Karpas-422 (cell line): Measurements from ENCODE around the gene IP6K2. TPM values are rescaled to one million over a fixed set of nuclear protein-coding genes. Genes with fewer than 3 reads are reported as not detected.

ENCODE experiments used
- DNase-seq: peaks from one replicate; pipeline ENCODE4 v3.0.0-alpha.2; 2015
- H2AFZ ChIP-seq: fragments of 200-600 bp; sonication (generic); 2 replicates; pipeline ENCODE4 v1.6.1; 2014; ENCODE audit warnings: antibody characterized with exemption, low read length, mixed read lengths
- H3K27ac ChIP-seq: fragments of 200-600 bp; sonication (generic); 2 replicates; pipeline ENCODE4 v1.5.1; 2014; ENCODE audit warnings: mild to moderate bottlenecking, low read length, moderate library complexity
- H3K27me3 ChIP-seq: fragments of 200-600 bp; sonication (generic); 2 replicates; pipeline ENCODE4 v1.6.1; 2014; ENCODE audit warnings: low read length, mixed read lengths
- H3K36me3 ChIP-seq: fragments of 200-600 bp; sonication (generic); 2 replicates; pipeline ENCODE4 v1.6.1; 2014; ENCODE audit warnings: low read length, mixed read lengths; ENCODE audit not compliant: insufficient read depth
- H3K4me1 ChIP-seq: fragments of 200-600 bp; sonication (generic); 2 replicates; pipeline ENCODE4 v1.6.1; 2014; ENCODE audit warnings: mild to moderate bottlenecking, low read length, mixed read lengths
- H3K4me2 ChIP-seq: fragments of 200-600 bp; sonication (generic); 2 replicates; pipeline ENCODE4 v1.6.1; 2014; ENCODE audit warnings: low read length, low read depth, mild to moderate bottlenecking; ENCODE audit not compliant: poor library complexity, severe bottlenecking
- H3K4me3 ChIP-seq: fragments of 200-600 bp; sonication (generic); 2 replicates; pipeline ENCODE4 v1.5.1; 2014; ENCODE audit warnings: mild to moderate bottlenecking, antibody characterized with exemption, low read length, mixed read lengths
- H3K79me2 ChIP-seq: fragments of 200-600 bp; sonication (generic); 2 replicates; pipeline ENCODE4 v1.6.1; 2014; ENCODE audit warnings: mild to moderate bottlenecking, low read length, mixed read lengths
- H3K9ac ChIP-seq: fragments of 200-600 bp; sonication (generic); 2 replicates; pipeline ENCODE4 v1.6.0; 2014; ENCODE audit warnings: low read length
- H3K9me2 ChIP-seq: fragments of 200-600 bp; sonication (generic), shearing (Covaris generic); replicated peaks from 2 replicates; pipeline ENCODE4 v1.6.0; 2014; ENCODE audit warnings: mild to moderate bottlenecking, low read length, moderate library complexity; ENCODE audit not compliant: insufficient read depth
- H3K9me3 ChIP-seq: fragments of 300-700, 200-600 bp; sonication (generic); 2 replicates; pipeline ENCODE4 v1.6.1; 2014; ENCODE audit warnings: low read length, mixed read lengths
- H4K20me1 ChIP-seq: fragments of 200-600 bp; sonication (generic); 2 replicates; pipeline ENCODE4 v1.6.1; 2014; ENCODE audit warnings: mild to moderate bottlenecking, antibody characterized with exemption, low read length, low read depth; ENCODE audit not compliant: insufficient read depth
- total RNA-seq: library from RNA; depleted of rRNA; stranded (reverse); fragments of >200 nt; shearing (Covaris generic); gene quantifications from 2 replicates; pipeline ENCODE4 v1.2.3, GENCODE V29; 2014; ENCODE audit warnings: low replicate concordance

IP6K2 gene
- total RNA-seq, 1 experiment from 2014 or later, result 93.6 TPM

DNA sequence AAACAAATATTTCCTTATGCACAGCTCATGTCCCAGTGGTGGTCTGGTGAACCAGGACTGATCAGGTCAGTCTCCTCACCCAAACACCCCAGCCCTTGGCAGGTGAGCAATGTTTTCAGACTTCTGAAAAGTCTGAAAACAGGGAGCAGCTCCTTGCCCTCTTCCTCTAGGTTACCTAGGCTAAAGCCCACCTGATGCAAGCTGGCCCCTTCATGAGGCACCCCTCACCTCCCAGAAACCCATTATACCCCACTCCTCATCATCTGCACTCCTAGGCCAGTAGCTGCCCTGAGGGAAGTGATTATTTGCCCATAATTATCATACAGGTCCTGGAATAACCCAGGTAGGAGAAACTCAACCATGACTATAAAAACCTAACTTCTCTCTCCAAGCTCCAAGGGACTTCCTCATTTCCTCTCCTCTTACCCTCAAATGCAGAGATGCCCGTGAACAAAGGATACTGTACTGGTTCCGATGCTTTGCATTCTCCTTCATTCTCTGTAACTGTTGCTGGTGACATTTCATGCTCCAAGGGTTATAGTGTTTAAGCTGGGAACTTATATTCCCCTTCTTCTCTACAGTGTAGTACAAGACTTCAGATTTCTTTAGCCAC, 26.1 kb downstream of the IP6K2 start:
- H3K36me3 ChIP-seq, result peaks cover 55% of the 10 kb centered on the region; the same call in 1 of the 2 replicates
- H4K20me1 ChIP-seq, result peaks cover 37% of the 10 kb centered on the region; the same call in 1 of the 2 replicates
- H3K9me2 ChIP-seq, result no peaks in the 10 kb centered on the region

DNA sequence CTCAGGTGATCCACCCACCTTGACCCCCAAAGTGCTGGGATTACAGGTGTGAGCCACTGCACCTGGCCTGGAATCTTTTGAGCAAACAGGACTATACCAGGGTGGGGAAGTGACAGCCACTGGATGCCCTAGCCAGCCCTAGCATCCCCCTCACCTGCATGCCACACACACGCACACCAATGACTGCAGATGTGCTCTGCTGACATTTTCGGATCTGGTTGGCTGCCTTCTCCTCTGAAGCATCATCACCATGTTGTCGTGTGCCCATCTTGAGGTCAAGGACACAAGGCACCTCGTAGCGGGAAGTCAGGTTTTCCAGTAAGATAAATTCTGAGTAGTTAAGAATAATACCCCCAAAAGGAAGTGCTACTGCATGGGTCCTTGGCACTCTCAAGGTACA, 27.6 kb downstream of the IP6K2 start:
- H3K36me3 ChIP-seq, result peaks cover 45% of the 10 kb centered on the region; the same call in 1 of the 2 replicates
- peaks cover 26% of the 10 kb centered on the region; the same call in 1 of the 2 replicates for H4K20me1 ChIP-seq

More for the DNA sequence above, 26.1 kb downstream of the IP6K2 start:
- no peaks in the 10 kb centered on the region for H3K9me3 ChIP-seq
- H3K79me2 ChIP-seq, result peaks cover 17% of the 10 kb centered on the region
- no peak overlapping the region for H3K27ac ChIP-seq
- no peak overlapping the region for H3K9ac ChIP-seq
- no peak overlapping the region for H3K4me2 ChIP-seq
- H3K4me1 ChIP-seq, result peaks cover 17% of the 10 kb centered on the region
- no peaks in the 10 kb centered on the region for H3K27me3 ChIP-seq
- no peak overlapping the region for H3K4me3 ChIP-seq
- DNase-seq, result no peak
- no peak overlapping the region for H2AFZ ChIP-seq

DNA sequence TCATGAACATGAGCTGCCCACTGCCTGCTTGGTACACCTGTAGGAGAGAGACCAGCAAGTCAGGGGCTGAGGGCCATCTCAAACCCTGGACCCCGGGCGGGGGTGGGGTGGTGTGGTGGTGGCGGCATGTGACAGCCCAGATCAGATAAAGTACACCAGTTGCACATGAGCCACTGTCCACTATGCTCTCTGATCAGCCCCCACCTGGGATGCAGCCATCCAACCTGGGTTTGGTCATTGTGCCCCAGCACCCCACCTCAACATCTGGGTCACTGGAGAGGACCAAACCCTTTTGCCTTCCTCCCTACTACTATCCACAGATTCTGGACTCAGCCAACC, 28.3 kb downstream of the IP6K2 start:
- H3K79me2 ChIP-seq, result peaks cover 21% of the 10 kb centered on the region

More for the DNA sequence above, 27.6 kb downstream of the IP6K2 start:
- H3K79me2 ChIP-seq, result peaks cover 14% of the 10 kb centered on the region
- no peak overlapping the region for H3K4me3 ChIP-seq
- no peak overlapping the region for H3K4me2 ChIP-seq
- H3K9me2 ChIP-seq, result no peaks in the 10 kb centered on the region
- no peak overlapping the region for H2AFZ ChIP-seq
- peaks cover 23% of the 10 kb centered on the region for H3K4me1 ChIP-seq
- H3K9ac ChIP-seq, result no peak overlapping the region
- H3K27ac ChIP-seq, result no peak overlapping the region
- no peaks in the 10 kb centered on the region for H3K27me3 ChIP-seq
- H3K9me3 ChIP-seq, result no peaks in the 10 kb centered on the region
- DNase-seq, result no peak

DNA sequence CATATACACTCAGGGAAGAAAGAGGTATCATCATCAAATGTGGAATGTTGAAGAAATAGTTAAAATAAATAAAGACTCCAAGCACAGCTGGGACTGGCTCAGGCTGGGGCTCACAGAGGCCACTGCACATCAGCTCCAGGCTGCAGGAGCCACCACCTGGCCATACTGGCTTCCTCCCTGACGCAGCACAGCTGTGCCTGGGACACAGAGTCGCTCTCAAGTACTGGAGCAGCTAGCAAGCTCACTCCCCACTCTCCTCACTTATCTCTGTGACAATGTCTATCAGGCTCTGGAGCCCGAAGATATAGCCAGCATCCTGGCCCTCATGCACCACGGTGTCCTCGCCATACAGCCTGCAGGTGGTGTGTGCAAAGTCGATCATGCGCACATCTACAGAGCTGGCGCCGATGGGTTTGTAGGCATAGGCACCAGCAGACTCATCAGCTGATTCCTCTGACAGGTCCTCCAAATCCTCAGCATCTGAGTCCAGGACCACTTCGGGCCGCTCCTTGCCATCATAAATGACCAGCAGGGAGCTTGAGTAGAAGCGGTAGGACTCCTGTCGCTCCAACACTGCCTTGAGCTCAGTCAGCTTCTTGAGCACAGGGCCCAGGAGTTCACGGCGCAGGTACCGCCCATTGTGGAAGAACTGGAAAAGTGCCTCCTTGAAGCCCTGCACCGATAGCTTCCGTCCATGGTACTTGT, 28.8 kb downstream of the IP6K2 start:
- no peaks in the 10 kb centered on the region for H3K9me2 ChIP-seq
- no peak overlapping the region for H2AFZ ChIP-seq
- H3K79me2 ChIP-seq, result peaks cover 26% of the 10 kb centered on the region
- H3K4me1 ChIP-seq, result peaks cover 33% of the 10 kb centered on the region
- peaks cover 34% of the 10 kb centered on the region; the same call in 1 of the 2 replicates for H3K36me3 ChIP-seq
- H3K9ac ChIP-seq, result no peak overlapping the region; the same call in 1 of the 2 replicates
- no peak overlapping the region for H3K4me3 ChIP-seq
- H3K9me3 ChIP-seq, result no peaks in the 10 kb centered on the region
- no peaks in the 10 kb centered on the region for H3K27me3 ChIP-seq
- no peak overlapping the region for H3K27ac ChIP-seq
- peaks cover 22% of the 10 kb centered on the region; the same call in 1 of the 2 replicates for H4K20me1 ChIP-seq
- DNase-seq, result no peak
- no peak overlapping the region for H3K4me2 ChIP-seq

More for the DNA sequence above, 28.3 kb downstream of the IP6K2 start:
- Histone ChIP-seq H3K27me3 (no peaks in the 10 kb centered on the region), H3K9me2 (no peaks in the 10 kb centered on the region), H3K36me3 (peaks cover 39% of the 10 kb centered on the region; the same call in 1 of the 2 replicates), H4K20me1 (peaks cover 22% of the 10 kb centered on the region; the same call in 1 of the 2 replicates), H3K4me3 (no peak overlapping the region), H3K9me3 (no peaks in the 10 kb centered on the region), H3K9ac (no peak overlapping the region), H3K27ac (no peak overlapping the region), H3K4me2 (no peak overlapping the region), H2AFZ (no peak overlapping the region), H3K4me1 (peaks cover 29% of the 10 kb centered on the region)
- DNase-seq, result no peak

DNA sequence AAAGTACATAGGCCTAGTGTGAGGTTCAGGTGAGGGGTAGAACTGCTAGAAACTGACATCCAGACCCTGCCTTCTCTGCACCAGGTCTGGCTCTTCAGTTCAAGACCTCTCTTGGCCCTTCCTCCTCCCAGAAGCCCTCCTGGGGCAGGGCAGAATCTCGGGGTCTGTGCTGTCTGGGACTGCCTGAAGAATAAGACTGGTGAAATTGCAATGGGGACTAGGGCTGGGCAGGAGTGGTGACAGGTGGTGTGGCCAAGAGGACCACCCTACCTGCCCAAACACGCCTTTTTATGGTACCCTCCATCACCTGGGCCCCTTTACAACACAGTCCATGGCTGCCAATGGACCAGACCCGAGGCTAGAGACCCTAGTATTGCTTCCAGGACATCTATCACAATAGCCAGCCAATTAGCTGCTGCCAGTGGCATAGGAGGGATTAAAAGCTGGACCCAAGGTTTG, 29.8 kb downstream of the IP6K2 start:
- Histone ChIP-seq H3K9ac (no peak overlapping the region), H3K4me2 (no peak overlapping the region), H3K27ac (no peak overlapping the region), H3K79me2 (peaks cover 29% of the 10 kb centered on the region), H3K36me3 (peaks cover 31% of the 10 kb centered on the region; the same call in 1 of the 2 replicates), H3K27me3 (no peaks in the 10 kb centered on the region), H2AFZ (no peak overlapping the region), H3K4me1 (peaks cover 33% of the 10 kb centered on the region), H3K9me2 (no peaks in the 10 kb centered on the region), H3K4me3 (no peak overlapping the region), H4K20me1 (peaks cover 22% of the 10 kb centered on the region; the same call in 1 of the 2 replicates), H3K9me3 (no peaks in the 10 kb centered on the region)
- DNase-seq, result no peak

DNA sequence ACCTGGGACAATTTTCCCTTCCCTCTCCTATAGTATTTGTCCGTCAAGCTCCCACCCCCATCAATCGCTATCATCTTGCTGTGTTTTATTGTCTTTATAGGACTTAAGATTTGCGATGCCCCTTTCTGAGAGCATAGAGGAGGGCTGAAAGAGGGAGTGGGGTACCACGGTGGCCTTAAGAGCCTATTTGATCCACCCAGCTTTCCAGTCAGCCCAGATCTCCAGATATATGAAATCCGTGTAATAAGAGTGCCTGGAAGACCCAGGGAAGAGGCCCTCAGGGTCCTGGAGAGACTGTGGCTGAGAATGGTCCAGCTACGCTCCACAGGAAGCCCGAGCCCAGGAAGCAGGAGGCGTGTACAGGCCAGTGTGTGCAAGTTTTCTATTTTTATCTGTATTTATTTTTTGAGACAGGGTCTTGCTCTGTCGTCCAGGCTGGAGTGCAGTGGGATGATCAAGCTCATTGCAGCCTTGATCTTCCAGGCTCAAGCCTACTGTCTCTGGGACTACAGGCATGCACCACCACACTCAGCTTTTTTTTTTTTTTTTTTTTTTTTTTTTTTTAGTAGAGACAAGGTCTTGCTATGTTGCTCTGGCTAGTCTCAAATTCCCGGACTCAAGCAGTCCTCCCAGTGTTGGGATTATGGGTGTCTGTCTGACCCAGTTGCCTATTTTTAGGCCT, 30.3 kb downstream of the IP6K2 start:
- Histone ChIP-seq H3K27me3 (no peaks in the 10 kb centered on the region), H3K9me2 (no peaks in the 10 kb centered on the region), H3K27ac (peak overlapping the region; percentile 34; the same call in 1 of the 2 replicates), H3K4me2 (peak overlapping the region; percentile 73), H3K4me1 (peaks cover 33% of the 10 kb centered on the region), H3K9ac (peak overlapping the region; percentile 99), H4K20me1 (peaks cover 22% of the 10 kb centered on the region; the same call in 1 of the 2 replicates), H3K36me3 (peaks cover 33% of the 10 kb centered on the region; the same call in 1 of the 2 replicates), H2AFZ (no peak overlapping the region), H3K9me3 (no peaks in the 10 kb centered on the region), H3K79me2 (peaks cover 29% of the 10 kb centered on the region), H3K4me3 (peak overlapping the region; percentile 98)
- peak; percentile 56 for DNase-seq

DNA sequence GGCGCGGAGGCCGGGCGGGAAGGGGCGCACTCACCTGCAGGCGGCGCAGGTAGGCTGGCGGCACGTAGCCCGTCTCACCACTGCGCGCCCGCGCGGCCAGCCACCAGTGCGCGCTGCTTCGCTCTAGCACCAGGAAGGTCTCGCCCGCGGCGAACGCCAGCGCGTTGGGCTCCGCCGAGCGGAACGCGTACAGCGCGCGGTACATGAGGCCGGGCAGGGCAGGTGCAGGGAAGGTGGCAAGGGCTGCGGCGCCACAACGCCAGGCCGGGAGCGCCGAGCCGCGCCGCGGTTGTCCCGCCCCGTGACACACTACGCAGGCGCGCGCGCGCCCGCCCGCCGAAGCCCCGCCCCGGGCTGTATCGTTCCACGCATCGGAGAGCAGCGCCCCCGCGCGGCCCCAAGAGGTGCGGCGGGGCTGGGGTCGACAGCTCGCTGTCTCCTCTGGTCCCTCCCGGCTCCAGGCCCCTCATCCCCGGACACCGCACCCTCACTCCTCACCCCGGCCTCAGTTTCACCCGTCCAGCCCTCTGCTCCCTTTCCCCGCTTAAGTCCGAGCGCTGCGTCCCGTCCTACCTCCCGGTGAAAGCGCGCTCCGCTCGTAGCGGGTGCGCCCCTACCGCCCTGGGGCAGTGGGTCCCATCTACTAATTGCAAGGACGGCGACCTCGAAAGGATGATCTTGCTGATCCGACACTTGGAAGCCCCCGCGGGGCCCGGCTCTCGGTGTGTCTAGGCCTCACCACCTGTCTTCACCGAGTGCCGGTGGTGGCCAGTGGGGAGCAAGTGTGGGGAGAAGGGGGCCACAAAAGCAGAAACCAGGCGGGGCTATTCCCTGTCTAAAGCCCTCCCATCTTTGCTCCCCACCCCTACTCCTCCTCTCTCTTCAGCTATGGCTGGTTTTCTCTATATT, 31.2 kb downstream of the IP6K2 start, which contains the start of gene NCKIPSD:
Gene NCKIPSD (minus strand): TSS at position 313 of the 909 bp plus-strand sequence. CDS start 108 bp downstream, at position 205.
- no peaks in the 10 kb centered on the region for H3K9me2 ChIP-seq
- H3K4me1 ChIP-seq, result peaks cover 33% of the 10 kb centered on the region
- H3K4me2 ChIP-seq, result peak within 1 kb of the TSS; percentile 73
- H3K27ac ChIP-seq, result peak within 1 kb of the TSS; percentile 62
- peak; percentile 96 for DNase-seq
- H3K36me3 ChIP-seq, result peaks cover 32% of the 10 kb centered on the region
- no peaks in the 10 kb centered on the region for H3K27me3 ChIP-seq
- H3K4me3 ChIP-seq, result peak within 1 kb of the TSS; percentile 98
- H3K9ac ChIP-seq, result peak within 1 kb of the TSS; percentile 99
- H3K79me2 ChIP-seq, result peaks cover 29% of the 10 kb centered on the region
- H2AFZ ChIP-seq, result peak within 1 kb of the TSS; percentile 86; the same call in 1 of the 2 replicates
- H4K20me1 ChIP-seq, result peaks cover 22% of the 10 kb centered on the region; the same call in 1 of the 2 replicates
- H3K9me3 ChIP-seq, result no peaks in the 10 kb centered on the region
